T47D (cell line): ENCODE data around the gene DNAJC8.

Experiments
- DNase-seq, 2 experiments: peaks; one replicate each; pipeline versions ENCODE4 v3.0.0 to v3.0.0-alpha.2; 2011 to 2012; ENCODE audit warnings: low read depth in 1 of 2, low spot score in 1 of 2
- JUND ChIP-seq: IDR thresholded peaks from 2 replicates; pipeline ENCODE4 v1.6.1; 2012; ENCODE audit warnings: low read depth
- in situ Hi-C: cut with HindIII; loops from 2 replicates; pipeline ENCODE4 v1.10.0; 2016; ENCODE audit warnings: low sequenced_read_pairs, low pct_unique_long_range_greater_than_20kb

The DNAJC8 gene

GRCh38 chr1:28190337-28190979 lies 42.4 kb downstream of the DNAJC8 start:
- DNase-seq, result no peak
- in situ Hi-C loops, result no loop called here
- no peak for TF ChIP-seq JUND

GRCh38 chr1:28185071-28185470 lies 47.8 kb downstream of the DNAJC8 start:
- TF ChIP-seq JUND, result no peak
- no peak for DNase-seq
- in situ Hi-C loops, result no loop called here

- in situ Hi-C loops, result no loop called here
- no peak for DNase-seq
- TF ChIP-seq JUND, result no peak
Observed at GRCh38 chr1:28180306-28181305, 52.2 kb downstream of the DNAJC8 start.

GRCh38 chr1:28178690-28179485 lies 53.9 kb downstream of the DNAJC8 start:
- no peak for TF ChIP-seq JUND
- no peak for DNase-seq
- in situ Hi-C loops, result no loop called here

GRCh38 chr1:28176492-28177470 lies 56.0 kb downstream of the DNAJC8 start, which contains the start of gene PTAFR:
PTAFR (minus strand) TSS chr1:28176690; CDS start chr1:28151021, 25,669 bp downstream.
- DNase-seq, result no peak
- no peak for TF ChIP-seq JUND
- in situ Hi-C loops, result no loop called here

GRCh38 chr1:28175955-28176485 lies 56.8 kb downstream of the DNAJC8 start:
- TF ChIP-seq JUND, result no peak
- in situ Hi-C loops, result no loop called here
- DNase-seq, result no peak

DNA sequence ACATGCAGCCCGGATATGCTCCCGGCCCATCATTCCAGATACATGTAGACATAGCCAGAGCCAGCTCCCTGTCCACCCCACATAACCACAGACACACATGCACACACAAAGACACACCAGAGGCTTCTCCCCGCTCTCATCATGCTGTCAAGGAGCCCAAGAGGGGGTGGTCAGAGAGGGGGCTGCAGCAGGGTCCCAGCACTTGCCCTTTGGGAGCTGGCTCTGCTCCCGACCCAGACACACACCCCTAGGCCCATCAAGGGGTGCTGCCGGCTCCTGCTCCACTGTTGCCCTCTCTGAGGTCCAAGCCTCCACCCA lies 58.9 kb downstream of the DNAJC8 start:
- TF ChIP-seq JUND, result no peak
- DNase-seq, result no peak
- in situ Hi-C loops, result no loop called here

GRCh38 chr1:28173151-28173979 lies 59.5 kb downstream of the DNAJC8 start:
- in situ Hi-C loops, result no loop called here
- no peak for DNase-seq
- TF ChIP-seq JUND, result no peak

- in situ Hi-C loops, result no loop called here
- no peak for TF ChIP-seq JUND
- no peak for DNase-seq
Observed at GRCh38 chr1:28172713-28173150, 60.1 kb downstream of the DNAJC8 start.

GRCh38 chr1:28171246-28171645 lies 61.6 kb downstream of the DNAJC8 start:
- in situ Hi-C loops, result no loop called here
- TF ChIP-seq JUND, result no peak
- DNase-seq, result no peak
